Measurements from ENCODE around the gene RIN3. TPM values are rescaled to one million over a fixed set of nuclear protein-coding genes. Genes with fewer than 3 reads are reported as not detected.

RIN3 gene
- total and polyA plus RNA-seq, 3 donors from 2014 or later = 25.9 to 56.2 (median 49.8) TPM

- intact Hi-C loops (cut with DNase I; ENCODE audit: low total_unique reads) = no loop called here
- TF ChIP-seq, protein P1, sequence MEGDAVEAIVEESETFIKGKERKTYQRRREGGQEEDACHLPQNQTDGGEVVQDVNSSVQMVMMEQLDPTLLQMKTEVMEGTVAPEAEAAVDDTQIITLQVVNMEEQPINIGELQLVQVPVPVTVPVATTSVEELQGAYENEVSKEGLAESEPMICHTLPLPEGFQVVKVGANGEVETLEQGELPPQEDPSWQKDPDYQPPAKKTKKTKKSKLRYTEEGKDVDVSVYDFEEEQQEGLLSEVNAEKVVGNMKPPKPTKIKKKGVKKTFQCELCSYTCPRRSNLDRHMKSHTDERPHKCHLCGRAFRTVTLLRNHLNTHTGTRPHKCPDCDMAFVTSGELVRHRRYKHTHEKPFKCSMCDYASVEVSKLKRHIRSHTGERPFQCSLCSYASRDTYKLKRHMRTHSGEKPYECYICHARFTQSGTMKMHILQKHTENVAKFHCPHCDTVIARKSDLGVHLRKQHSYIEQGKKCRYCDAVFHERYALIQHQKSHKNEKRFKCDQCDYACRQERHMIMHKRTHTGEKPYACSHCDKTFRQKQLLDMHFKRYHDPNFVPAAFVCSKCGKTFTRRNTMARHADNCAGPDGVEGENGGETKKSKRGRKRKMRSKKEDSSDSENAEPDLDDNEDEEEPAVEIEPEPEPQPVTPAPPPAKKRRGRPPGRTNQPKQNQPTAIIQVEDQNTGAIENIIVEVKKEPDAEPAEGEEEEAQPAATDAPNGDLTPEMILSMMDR (IDR thresholded peaks at IDR 0.05) = no peak
- TF ChIP-seq POLR2A (IDR thresholded peaks at IDR 0.05) = no peak
- H3K4me1 ChIP-seq = peaks cover 8% of the 10 kb centered on the region
These were observed 205.8 kb downstream of the RIN3 start for GRCh38 chr14:92719421-92719820.

DNA sequence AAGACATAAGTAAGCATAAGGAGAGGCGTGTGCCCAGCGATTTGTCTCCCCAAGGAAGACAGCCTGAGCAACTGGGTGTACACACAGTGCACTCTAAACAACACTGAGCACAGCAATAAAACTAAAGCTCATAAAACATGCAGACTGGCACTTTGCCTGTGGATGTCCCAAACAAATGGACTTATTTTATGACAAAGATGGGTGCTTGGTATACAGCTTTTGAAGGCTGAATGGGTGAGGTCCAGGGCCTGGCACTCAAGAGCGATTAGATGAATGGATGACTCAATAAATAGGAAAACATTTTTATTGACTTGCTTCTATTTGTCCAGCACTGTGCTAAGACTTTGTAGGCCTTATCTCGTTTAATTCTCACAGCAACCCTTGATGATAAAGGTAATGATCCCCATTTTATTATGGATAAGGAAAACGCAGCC is 206.3 kb downstream of the RIN3 start:
- Histone ChIP-seq H3K4me3 (no peak overlapping the region), H3K9me3 (no peaks in the 10 kb centered on the region), H3K36me3 (ENCODE audit: low read depth, missing control alignments) (no peaks in the 10 kb centered on the region), H3K27me3 (no peaks in the 10 kb centered on the region), H3K4me1 (peaks cover 10% of the 10 kb centered on the region), H3K27ac (peak overlapping the region; percentile 13 to 52)
- peak; percentile 40 for DNase-seq
- TF ChIP-seq, protein P1 (IDR thresholded peaks at IDR 0.05) = no peak
- TF ChIP-seq POLR2A (IDR thresholded peaks at IDR 0.05) = no peak
- 50 to 55% methylated on average over 5 of the region's 5 CpGs for WGBS, 2 donors
- intact Hi-C loops (cut with DNase I; ENCODE audit: low total_unique reads) = no loop called here

More at GRCh38 chr14:92719421-92719820, 205.8 kb downstream of the RIN3 start:
- H3K36me3 ChIP-seq (ENCODE audit: low read depth, missing control alignments) = no peaks in the 10 kb centered on the region
- WGBS, 2 donors = 56 to 67% methylated on average over 2 of the region's 2 CpGs
- no peaks in the 10 kb centered on the region for H3K9me3 ChIP-seq
- H3K27ac ChIP-seq = peak overlapping the region in 1 of 2 donors; percentile 52
- H3K27me3 ChIP-seq = no peaks in the 10 kb centered on the region
- DNase-seq = no peak
- H3K4me3 ChIP-seq = no peak overlapping the region

GRCh38 chr14:92724516-92725340 is 211.1 kb downstream of the RIN3 start:
- Histone ChIP-seq H3K27ac (peak overlapping the region in 1 of 2 donors; percentile 13), H3K9me3 (no peaks in the 10 kb centered on the region), H3K36me3 (ENCODE audit: low read depth, missing control alignments) (no peaks in the 10 kb centered on the region), H3K27me3 (no peaks in the 10 kb centered on the region), H3K4me1 (peaks cover 13% of the 10 kb centered on the region), H3K4me3 (no peak overlapping the region)
- WGBS, 2 donors = 88 to 91% methylated on average over 14 of the region's 14 CpGs
- intact Hi-C loops (cut with DNase I; ENCODE audit: low total_unique reads) = no loop called here
- TF ChIP-seq, protein P1 (IDR thresholded peaks at IDR 0.05) = no peak
- DNase-seq = no peak

- DNase-seq = peak; percentile 75
- WGBS, 2 donors = 65 to 71% methylated on average over 12 of the region's 12 CpGs
These were observed 212.8 kb downstream of the RIN3 start for GRCh38 chr14:92726135-92726932.

More at GRCh38 chr14:92726135-92726932, 212.8 kb downstream of the RIN3 start:
- H3K36me3 ChIP-seq (ENCODE audit: low read depth, missing control alignments) = no peaks in the 10 kb centered on the region
- H3K27me3 ChIP-seq = no peaks in the 10 kb centered on the region
- peaks cover 13% of the 10 kb centered on the region for H3K4me1 ChIP-seq
- TF ChIP-seq, protein P1 (IDR thresholded peaks at IDR 0.05) = no peak
- TF ChIP-seq POLR2A (IDR thresholded peaks at IDR 0.05) = no peak
- no peaks in the 10 kb centered on the region for H3K9me3 ChIP-seq
- intact Hi-C loops (cut with DNase I; ENCODE audit: low total_unique reads) = no loop called here
- H3K4me3 ChIP-seq = no peak overlapping the region
- peak overlapping the region; percentile 12 to 44 for H3K27ac ChIP-seq

Data from testis (tissue), 3 donors.